Glutamatergic neuron (in vitro differentiated cells): Measurements from ENCODE around the gene LBHD1. TPM values are rescaled to one million over a fixed set of nuclear protein-coding genes. Genes with fewer than 3 reads are reported as not detected.
A peak's percentile ranks its signal among the peaks of the same experiment; 100 is the strongest.

ENCODE experiments used
- DNase-seq: peaks from one replicate; pipeline ENCODE4 v3.0.0; 2022
- H3K27ac Mint-ChIP-seq: one replicate; pipeline ENCODE4 v1.8.0; 2020; ENCODE audit warnings: mild to moderate bottlenecking, mixed read lengths, inconsistent platforms; ENCODE audit not compliant: unreplicated experiment
- H3K27me3 Mint-ChIP-seq: one replicate; pipeline ENCODE4 v1.8.0; 2020; ENCODE audit warnings: mild to moderate bottlenecking, moderate library complexity, mixed read lengths, inconsistent platforms; ENCODE audit not compliant: unreplicated experiment
- H3K36me3 Mint-ChIP-seq: one replicate; pipeline ENCODE4 v1.8.0; 2020; ENCODE audit warnings: mild to moderate bottlenecking, mixed read lengths, inconsistent platforms; ENCODE audit not compliant: unreplicated experiment
- H3K4me1 Mint-ChIP-seq: one replicate; pipeline ENCODE4 v1.8.0; 2020; ENCODE audit warnings: mild to moderate bottlenecking, low read depth, mixed read lengths, inconsistent platforms; ENCODE audit not compliant: unreplicated experiment
- H3K4me3 Mint-ChIP-seq: one replicate; pipeline ENCODE4 v1.8.0; 2020; ENCODE audit warnings: mild to moderate bottlenecking, mixed read lengths, inconsistent platforms; ENCODE audit not compliant: unreplicated experiment
- H3K9me3 Mint-ChIP-seq: one replicate; pipeline ENCODE4 v1.8.0; 2020; ENCODE audit warnings: mild to moderate bottlenecking, moderate library complexity, mixed read lengths, inconsistent platforms; ENCODE audit not compliant: unreplicated experiment
- CTCF ChIP-seq: fragments of 200-600 bp; sonication (generic); IDR thresholded peaks from one replicate; pipeline ENCODE4 v1.5.0; 2021; ENCODE audit not compliant: partially characterized antibody, unreplicated experiment
- total RNA-seq: library from RNA; stranded (reverse); fragmentation: NEBNext Ultra II Directional; extraction: Animal tissue kit (Norgen Biotek cat#: 25700); gene quantifications from one replicate; pipeline ENCODE4 v1.2.1, GENCODE V29; 2021; ENCODE audit not compliant: unreplicated experiment

LBHD1 gene
- total RNA-seq, 1 donor from 2014 or later, result 4.6 TPM

- H3K36me3 Mint-ChIP-seq, result peaks cover 4% of the 10 kb centered on the region
- no peak for DNase-seq
- H3K4me3 Mint-ChIP-seq, result peak within 1 kb of the TSS; percentile 52
- H3K27me3 Mint-ChIP-seq, result peaks cover 4% of the 10 kb centered on the region
- H3K27ac Mint-ChIP-seq, result peak within 1 kb of the TSS; percentile 64
- peaks cover 12% of the 10 kb centered on the region for H3K9me3 Mint-ChIP-seq
- TF ChIP-seq CTCF, result no peak
- H3K4me1 Mint-ChIP-seq, result peaks cover 18% of the 10 kb centered on the region
Measured at GRCh38 chr11:62689421-62690183, 17.5 kb upstream of the LBHD1 start, which contains the start of gene LRRN4CL. LRRN4CL (minus strand) TSS chr11:62689530; CDS start chr11:62688508, 1,022 bp downstream.

GRCh38 chr11:62688491-62688890 is 16.4 kb upstream of the LBHD1 start:
- Mint-ChIP-seq H3K27me3 (peaks cover 4% of the 10 kb centered on the region), H3K4me1 (peaks cover 15% of the 10 kb centered on the region), H3K27ac (no peak overlapping the region), H3K9me3 (peaks cover 12% of the 10 kb centered on the region), H3K4me3 (peak overlapping the region; percentile 22), H3K36me3 (peaks cover 4% of the 10 kb centered on the region)
- TF ChIP-seq CTCF, result no peak
- no peak for DNase-seq

GRCh38 chr11:62687508-62688396 is 15.7 kb upstream of the LBHD1 start:
- Mint-ChIP-seq H3K4me3 (no peak overlapping the region), H3K27ac (no peak overlapping the region), H3K27me3 (peaks cover 4% of the 10 kb centered on the region), H3K4me1 (peaks cover 12% of the 10 kb centered on the region), H3K36me3 (peaks cover 4% of the 10 kb centered on the region), H3K9me3 (peaks cover 10% of the 10 kb centered on the region)
- DNase-seq, result peak; percentile 57
- TF ChIP-seq CTCF, result no peak

GRCh38 chr11:62682518-62682917 is 10.5 kb upstream of the LBHD1 start:
- H3K4me1 Mint-ChIP-seq, result peaks cover 17% of the 10 kb centered on the region
- no peak overlapping the region for H3K27ac Mint-ChIP-seq
- no peak for DNase-seq
- H3K4me3 Mint-ChIP-seq, result no peak overlapping the region
- peaks cover 6% of the 10 kb centered on the region for H3K36me3 Mint-ChIP-seq
- TF ChIP-seq CTCF, result no peak
- H3K27me3 Mint-ChIP-seq, result no peaks in the 10 kb centered on the region
- H3K9me3 Mint-ChIP-seq, result peaks cover 8% of the 10 kb centered on the region
